ENCODE data around the gene RNF186.

The RNF186 gene

DNA sequence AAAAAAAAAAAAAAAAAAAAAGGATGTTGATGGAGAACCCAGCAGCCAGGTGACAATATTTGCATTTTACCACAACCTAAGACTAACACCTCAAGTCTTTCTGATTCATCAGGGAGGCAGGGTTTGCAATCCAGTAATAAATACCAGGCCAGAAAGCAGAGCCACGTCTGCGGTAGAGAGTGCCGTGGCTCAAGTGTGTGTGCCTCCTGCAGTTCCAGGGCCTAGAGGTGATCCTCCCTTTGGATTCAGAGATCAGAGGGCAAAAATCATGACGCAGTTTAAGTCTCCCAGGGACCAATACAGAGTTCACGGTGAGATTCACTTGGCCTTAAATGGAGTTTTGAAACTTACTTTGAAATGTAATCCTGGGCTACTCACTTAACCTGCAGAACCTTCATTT, 50.2 kb downstream of the RNF186 start:
- peak in 1 of 2 experiments; percentile 14 for DNase-seq (ENCODE audit: low read depth in 2 of 2)

All from fibroblast of skin of left biceps (primary cell).